Measurements from ENCODE around the gene KCTD21.

The KCTD21 gene

DNA sequence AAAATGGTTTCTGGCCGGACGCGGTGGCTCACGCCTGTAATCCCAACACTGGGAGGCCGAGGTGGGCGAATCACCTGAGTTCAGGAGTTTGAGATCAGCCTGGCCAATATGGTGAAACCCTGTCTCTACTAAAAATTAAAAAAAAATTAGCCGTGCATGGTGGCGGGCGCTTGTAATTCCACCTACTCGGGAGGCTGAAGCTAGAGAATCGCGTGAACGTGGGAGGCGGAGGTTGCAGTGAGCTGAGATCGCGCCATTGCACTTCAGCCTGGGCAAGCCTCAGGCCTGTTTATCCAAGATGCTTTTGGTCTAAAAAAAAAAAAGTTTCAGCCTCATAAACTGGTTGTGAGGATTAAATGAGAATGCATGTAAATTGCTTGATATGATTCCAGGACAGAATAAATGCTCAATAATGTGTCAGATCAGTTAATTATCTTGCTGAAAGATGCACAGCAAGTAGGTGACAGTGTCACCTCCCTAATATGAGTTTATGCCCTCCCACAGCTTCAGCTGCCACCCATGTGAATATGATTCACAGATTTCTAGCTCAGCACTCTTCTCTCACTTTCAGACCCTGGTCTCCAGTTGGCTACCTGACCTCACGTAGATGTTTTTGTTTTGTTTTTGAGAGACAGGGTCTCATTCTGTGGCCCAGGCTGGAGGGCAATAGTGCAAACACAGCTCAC lies 47.9 kb downstream of the KCTD21 start:
- peak in 1 of 2 donors; percentile 3 for DNase-seq (ENCODE audit: low read depth in 2 of 2)

- DNase-seq (ENCODE audit: low read depth in 2 of 2), result peak; percentile 94 to 95
Measured at GRCh38 chr11:78139422-78140391, 48.7 kb downstream of the KCTD21 start, which contains the start of gene ALG8. Gene ALG8 (minus strand): TSS chr11:78139626. CDS start chr11:78139588, 38 bp downstream.

DNA sequence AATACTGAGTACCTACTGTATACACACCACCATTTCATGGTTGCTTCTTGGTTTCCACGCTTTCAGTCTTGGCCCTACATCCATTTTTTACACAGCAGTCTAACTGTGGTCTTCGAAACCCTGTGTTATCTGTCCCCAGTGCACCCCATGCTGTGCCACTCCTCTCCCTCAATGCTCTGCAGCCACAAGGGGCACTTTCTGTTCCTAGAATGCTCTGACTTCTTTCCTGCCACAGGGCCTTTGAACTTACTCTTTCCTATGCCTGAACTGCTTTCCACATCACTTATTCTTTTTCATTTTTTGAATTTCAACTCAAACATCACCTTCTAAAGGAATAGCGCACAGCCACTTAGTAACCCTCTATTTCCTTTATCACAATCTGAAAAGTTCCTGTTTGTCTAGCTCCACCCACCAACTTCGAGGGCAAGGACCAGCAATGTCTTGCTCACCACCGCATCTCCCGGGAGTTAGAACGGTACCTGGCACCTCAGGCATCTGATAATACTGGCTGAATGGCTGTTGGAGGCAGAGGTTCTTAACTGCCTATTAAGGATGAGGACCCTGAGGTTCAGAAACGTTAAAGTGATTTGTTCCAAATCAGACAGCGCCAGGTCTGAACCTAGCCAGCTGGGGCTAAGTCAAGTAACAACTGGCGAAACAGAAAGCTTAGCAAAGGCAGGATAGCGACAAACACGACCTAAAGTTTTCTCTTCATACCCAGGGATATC lies 49.6 kb downstream of the KCTD21 start:
- peak; percentile 21 to 36 for DNase-seq (ENCODE audit: low read depth in 2 of 2)

- DNase-seq (ENCODE audit: low read depth in 2 of 2), result no peak
Measured at GRCh38 chr11:78138291-78138690, 50.1 kb downstream of the KCTD21 start.

- no peak for DNase-seq (ENCODE audit: low read depth in 2 of 2)
Measured at GRCh38 chr11:78132475-78132874, 56.0 kb downstream of the KCTD21 start.

GRCh38 chr11:78131956-78132355 lies 56.5 kb downstream of the KCTD21 start:
- DNase-seq (ENCODE audit: low read depth in 2 of 2), result no peak

GRCh38 chr11:78127403-78127802 lies 61.0 kb downstream of the KCTD21 start:
- no peak for DNase-seq (ENCODE audit: low read depth in 2 of 2)

All from stimulated activated CD4-positive, alpha-beta T cell treated with anti-CD3 and anti-CD28 coated beads, Interleukin-15, amount 100 ng/mL, for 48 hours (primary cell).